G401 (cell line): ENCODE measurements around the gene FTCDNL1. TPM values are rescaled to one million over a fixed set of nuclear protein-coding genes. Genes with fewer than 3 reads are reported as not detected.

Experiments
- DNase-seq: peaks from one replicate; pipeline ENCODE4 v3.0.0-alpha.2; 2015; ENCODE audit warnings: low spot score
- in situ Hi-C: cut with HindIII; loops from 2 replicates; pipeline ENCODE4 v1.10.0; 2016; ENCODE audit warnings: low sequenced_read_pairs, mixed read lengths
- total RNA-seq: library from RNA; depleted of rRNA; stranded (reverse); fragments of >200 nt; shearing (Covaris generic); gene quantifications from 2 replicates; pipeline ENCODE4 v1.2.3, GENCODE V29; 2014

Gene FTCDNL1
- total RNA-seq, 1 experiment from 2014 or later: 0.10 TPM

GRCh38 chr2:199754766-199755165 is 96.2 kb downstream of the FTCDNL1 start:
- in situ Hi-C loops: no loop called here
- no peak for DNase-seq

- DNase-seq: no peak
- in situ Hi-C loops: no loop called here
These were observed 99.4 kb downstream of the FTCDNL1 start for GRCh38 chr2:199751492-199752120.

- in situ Hi-C loops: no loop called here
- DNase-seq: no peak
These were observed 101.4 kb downstream of the FTCDNL1 start for GRCh38 chr2:199749571-199749970.

DNA sequence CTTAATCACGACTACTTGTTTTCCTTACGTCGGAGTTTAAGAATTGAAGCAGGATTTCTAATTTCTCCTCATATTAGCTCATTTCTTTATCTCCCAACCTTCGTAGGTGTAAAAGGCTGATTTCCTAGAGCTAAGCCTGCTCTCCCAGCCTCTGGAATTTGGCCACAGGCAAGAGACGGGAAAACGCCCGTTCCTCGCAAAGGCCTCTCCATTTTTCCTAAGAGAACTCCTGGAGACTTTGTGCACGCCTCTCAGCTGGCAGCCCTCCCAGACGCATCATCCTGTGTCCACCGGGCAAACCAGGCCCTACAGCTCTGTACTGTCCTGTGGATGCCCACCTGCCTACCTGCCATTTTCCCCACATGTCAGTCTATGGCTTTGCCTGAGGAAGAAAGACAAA is 106.3 kb downstream of the FTCDNL1 start:
- in situ Hi-C loops: no loop called here
- no peak for DNase-seq

GRCh38 chr2:199744260-199744659 is 106.7 kb downstream of the FTCDNL1 start:
- no peak for DNase-seq
- in situ Hi-C loops: no loop called here

DNA sequence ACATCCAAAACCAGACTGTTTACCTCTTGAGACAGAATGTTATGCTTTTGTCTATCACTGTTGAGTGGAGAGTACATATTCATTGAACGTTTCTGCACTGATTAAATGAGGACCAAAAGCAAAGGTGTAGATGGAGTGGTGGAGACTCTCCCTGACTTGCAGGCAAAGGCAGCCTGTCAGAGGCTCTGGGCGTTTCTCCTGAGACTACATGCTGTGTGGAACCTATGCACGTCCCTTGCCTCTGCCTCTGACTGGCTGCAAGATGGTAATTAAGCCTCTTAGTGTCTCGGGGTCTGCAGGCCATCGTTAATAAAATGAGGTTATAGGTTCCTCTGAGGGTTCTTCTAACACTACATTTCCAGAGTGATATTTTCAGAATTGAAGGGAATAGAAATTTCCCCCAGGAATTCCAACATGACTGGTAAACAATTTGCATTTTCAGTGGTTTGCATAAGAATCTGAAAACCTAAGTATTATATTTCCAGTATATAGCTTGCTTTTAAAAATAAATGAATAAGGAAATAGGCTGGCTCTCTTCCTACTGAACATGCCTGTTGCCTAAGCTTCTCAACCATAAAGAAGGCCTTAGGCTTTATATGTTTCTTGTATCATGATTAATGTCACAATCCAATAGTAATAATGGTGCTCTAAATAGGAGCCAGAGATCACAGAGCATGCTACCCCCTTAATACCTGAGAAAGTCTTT is 107.4 kb downstream of the FTCDNL1 start:
- no peak for DNase-seq
- in situ Hi-C loops: no loop called here

GRCh38 chr2:199742884-199743283 is 108.1 kb downstream of the FTCDNL1 start:
- DNase-seq: no peak
- in situ Hi-C loops: no loop called here

DNA sequence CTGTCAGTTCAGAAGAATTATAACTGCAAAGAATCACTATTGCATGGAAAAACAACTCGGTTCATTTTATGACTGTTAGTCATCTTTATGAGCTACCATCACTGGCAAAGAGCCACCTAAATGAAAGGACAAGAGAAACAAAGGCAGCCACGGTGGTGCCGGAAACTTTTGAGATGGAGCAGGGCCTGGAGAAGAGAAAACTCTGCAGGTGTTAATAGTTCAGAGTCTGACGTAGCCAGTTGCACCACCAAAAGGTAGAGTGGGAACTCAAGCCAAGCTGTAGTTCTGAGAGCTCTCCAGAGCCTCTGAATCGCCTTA is 110.9 kb downstream of the FTCDNL1 start:
- no peak for DNase-seq
- in situ Hi-C loops: no loop called here

GRCh38 chr2:199739413-199740110 is 111.4 kb downstream of the FTCDNL1 start:
- DNase-seq: peak; percentile 33
- in situ Hi-C loops: no loop called here

DNA sequence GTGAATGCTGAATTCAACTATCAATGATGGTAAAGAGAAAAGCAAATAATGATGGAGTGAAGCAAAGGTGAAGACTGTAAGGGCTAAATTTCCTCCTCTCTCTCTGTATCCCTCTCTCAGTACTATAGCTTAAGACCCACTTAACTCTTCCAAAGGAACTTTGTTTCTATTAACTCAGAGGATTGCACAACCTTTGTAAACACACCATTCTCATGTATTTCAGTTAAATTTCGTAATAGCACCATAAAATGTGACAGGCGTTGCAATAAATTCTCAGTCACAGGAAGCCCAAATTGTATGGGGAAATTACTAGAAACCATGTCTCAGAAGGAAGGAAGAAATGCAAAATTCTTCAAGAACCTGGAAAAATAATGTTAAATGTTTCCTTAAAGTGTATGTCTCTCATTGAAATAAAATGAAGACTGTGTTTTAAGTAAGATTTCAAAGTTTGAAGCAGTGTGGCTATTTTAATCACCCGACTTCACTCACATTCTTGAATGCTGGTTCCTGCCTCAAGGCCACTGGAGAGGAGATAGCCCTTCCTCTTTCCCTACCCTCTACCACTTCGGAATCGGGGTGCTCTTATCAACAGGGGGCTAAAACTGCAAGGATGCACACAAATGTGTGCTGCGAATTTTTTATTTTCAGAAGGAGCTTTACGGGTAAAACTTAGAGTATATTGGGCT is 112.1 kb downstream of the FTCDNL1 start:
- in situ Hi-C loops: no loop called here

GRCh38 chr2:199734651-199735050 is 116.3 kb downstream of the FTCDNL1 start:
- in situ Hi-C loops: no loop called here
- no peak for DNase-seq

More for the DNA sequence above, 112.1 kb downstream of the FTCDNL1 start:
- DNase-seq: no peak

GRCh38 chr2:199734011-199734410 is 117.0 kb downstream of the FTCDNL1 start:
- no peak for DNase-seq
- in situ Hi-C loops: no loop called here

GRCh38 chr2:199727801-199728200 is 123.2 kb downstream of the FTCDNL1 start:
- in situ Hi-C loops: no loop called here

GRCh38 chr2:199727306-199727705 is 123.7 kb downstream of the FTCDNL1 start:
- in situ Hi-C loops: no loop called here
- DNase-seq: no peak

More at GRCh38 chr2:199727801-199728200, 123.2 kb downstream of the FTCDNL1 start:
- DNase-seq: no peak

- in situ Hi-C loops: no loop called here
- no peak for DNase-seq
These were observed 132.9 kb downstream of the FTCDNL1 start for GRCh38 chr2:199718074-199718473.

GRCh38 chr2:199717587-199717907 is 133.4 kb downstream of the FTCDNL1 start:
- in situ Hi-C loops: no loop called here
- DNase-seq: no peak

- no peak for DNase-seq
- in situ Hi-C loops: no loop called here
These were observed 134.0 kb downstream of the FTCDNL1 start for GRCh38 chr2:199716807-199717586.

DNA sequence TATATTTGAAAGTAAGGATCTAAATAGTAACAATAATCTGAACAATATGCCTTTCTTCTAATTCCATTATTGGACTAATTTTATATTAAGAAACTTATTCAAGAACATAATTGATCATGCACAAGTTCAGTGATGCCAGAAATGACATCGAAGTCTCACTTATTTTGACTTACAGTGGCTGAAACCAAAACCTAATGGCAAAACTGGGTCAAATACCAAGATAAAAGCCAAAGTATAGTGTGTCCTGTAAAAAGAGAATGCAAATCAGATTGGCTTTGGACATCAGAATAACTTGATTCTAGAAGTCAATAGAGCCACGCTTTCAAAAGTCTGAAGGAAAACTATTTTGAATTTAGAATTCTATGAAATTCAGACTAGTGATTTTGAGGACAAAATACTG is 137.2 kb downstream of the FTCDNL1 start:
- DNase-seq: no peak
- in situ Hi-C loops: no loop called here

- DNase-seq: no peak
- in situ Hi-C loops: no loop called here
These were observed 140.4 kb downstream of the FTCDNL1 start for GRCh38 chr2:199710551-199710950.
